ENCODE measurements around the gene MINDY4.

DNA sequence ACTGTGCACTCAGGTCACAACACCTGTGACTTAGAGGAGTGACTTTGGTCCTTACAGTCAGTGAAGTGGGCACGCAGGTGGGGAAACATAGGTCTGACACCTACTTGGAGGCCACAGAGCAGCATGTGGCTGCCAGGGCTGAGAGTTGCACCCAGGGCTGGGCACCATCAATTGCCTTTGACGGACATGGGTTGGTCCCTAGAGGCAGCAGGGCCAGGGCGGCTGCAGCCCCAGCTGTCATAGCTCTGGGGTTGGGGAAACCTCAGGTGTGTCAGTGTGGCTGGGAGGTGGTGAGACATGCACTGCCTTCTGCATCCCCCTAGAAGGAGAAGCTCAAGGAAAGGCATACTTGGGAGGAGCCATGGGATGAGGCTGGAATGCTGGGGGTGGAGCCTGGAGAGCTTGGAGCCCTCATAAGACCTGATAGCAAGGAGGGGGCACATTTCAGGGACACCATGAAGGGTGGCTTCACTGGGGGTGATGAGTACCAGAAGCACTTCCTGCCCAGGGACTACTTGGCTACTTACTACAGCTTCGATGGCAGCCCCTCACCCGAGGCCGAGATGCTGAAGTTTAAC lies 19.4 kb upstream of the MINDY4 start, which contains the start of gene INMT:
- TF ChIP-seq IRF2 (CRISPR knock-in tag; IDR thresholded peaks at IDR 0.05) = no peak
- TF ChIP-seq ATF3 (CRISPR knock-in tag; IDR thresholded peaks at IDR 0.05) = no peak
- no peak for TF ChIP-seq ZNF281 (CRISPR knock-in tag; IDR thresholded peaks at IDR 0.05; ENCODE audit: borderline replicate concordance)
- no peak for TF ChIP-seq SPEN (CRISPR knock-in tag; IDR thresholded peaks at IDR 0.05; ENCODE audit: low read depth)
- TF ChIP-seq ZNF205 (CRISPR knock-in tag; IDR thresholded peaks at IDR 0.05) = no peak
- TF ChIP-seq, protein P1, sequence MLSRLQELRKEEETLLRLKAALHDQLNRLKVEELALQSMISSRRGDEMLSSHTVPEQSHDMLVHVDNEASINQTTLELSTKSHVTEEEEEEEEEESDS (CRISPR knock-in tag; IDR thresholded peaks at IDR 0.05; ENCODE audit: borderline replicate concordance) = no peak
- no peak for TF ChIP-seq CEBPB (IDR thresholded peaks at IDR 0.05; ENCODE audit: borderline replicate concordance, low read depth, low read length)
- TF ChIP-seq ZNF44 (CRISPR knock-in tag; IDR thresholded peaks at IDR 0.05) = no peak

Measured in HepG2 (cell line).